HL-60 (cell line): ENCODE data around the gene TSSK3.

Experiments
- DNase-seq, 2 experiments: peaks; one replicate each; pipeline ENCODE4 v3.0.0-alpha.2; 2010 to 2020; ENCODE audit warnings: low read depth in 1 of 2, low spot score in 1 of 2
- H3K27ac ChIP-seq: fragments of 250-450 bp; sonication (Bioruptor Pico); replicated peaks from 2 replicates; pipeline ENCODE4 v1.5.1; 2020; ENCODE audit warnings: mild to moderate bottlenecking, moderate library complexity
- H3K27me3 ChIP-seq: fragments of 250-450 bp; sonication (Bioruptor Pico); 2 replicates; pipeline ENCODE4 v1.5.1; 2021; ENCODE audit warnings: mild to moderate bottlenecking, moderate library complexity; ENCODE audit not compliant: insufficient read depth, poor library complexity, severe bottlenecking
- H3K4me3 ChIP-seq: replicated peaks from 2 replicates; pipeline ENCODE4 v1.5.1; 2011; ENCODE audit warnings: mild to moderate bottlenecking, control low read depth, low read length; ENCODE audit not compliant: insufficient read depth
- CTCF ChIP-seq: IDR thresholded peaks from one replicate; pipeline ENCODE4 v1.5.1; 2011; ENCODE audit warnings: low read length, control low read depth, inconsistent platforms; ENCODE audit not compliant: insufficient read depth
- GABPA ChIP-seq: IDR thresholded peaks from 2 replicates; pipeline ENCODE4 v1.6.1; 2012; ENCODE audit warnings: low read depth
- POLR2AphosphoS5 ChIP-seq: IDR thresholded peaks from 2 replicates; pipeline ENCODE4 v1.6.1; 2012; ENCODE audit warnings: low read depth
- REST ChIP-seq: IDR thresholded peaks from 2 replicates; pipeline ENCODE4 v1.6.1; 2012; ENCODE audit warnings: low read depth; ENCODE audit not compliant: insufficient replicate concordance
- SPI1 ChIP-seq: IDR thresholded peaks from 2 replicates; pipeline ENCODE4 v1.6.1; 2012; ENCODE audit warnings: low read depth, mild to moderate bottlenecking, borderline replicate concordance

The TSSK3 gene

GRCh38 chr1:32341971-32342370 lies 20.4 kb upstream of the TSSK3 start:
- TF ChIP-seq CTCF: no peak
- no peak for TF ChIP-seq POLR2AphosphoS5
- no peak for TF ChIP-seq GABPA
- TF ChIP-seq REST: no peak
- TF ChIP-seq SPI1: no peak
- Histone ChIP-seq H3K4me3 (no peak overlapping the region), H3K27ac (no peak overlapping the region), H3K27me3 (no peaks in the 10 kb centered on the region)
- no peak for DNase-seq

- Histone ChIP-seq H3K27ac (no peak overlapping the region), H3K4me3 (no peak overlapping the region), H3K27me3 (no peaks in the 10 kb centered on the region)
- TF ChIP-seq REST: no peak
- TF ChIP-seq CTCF: no peak
- TF ChIP-seq GABPA: no peak
- no peak for TF ChIP-seq SPI1
- TF ChIP-seq POLR2AphosphoS5: no peak
- no peak for DNase-seq
Observed at GRCh38 chr1:32342704-32343103, 19.6 kb upstream of the TSSK3 start.

DNA sequence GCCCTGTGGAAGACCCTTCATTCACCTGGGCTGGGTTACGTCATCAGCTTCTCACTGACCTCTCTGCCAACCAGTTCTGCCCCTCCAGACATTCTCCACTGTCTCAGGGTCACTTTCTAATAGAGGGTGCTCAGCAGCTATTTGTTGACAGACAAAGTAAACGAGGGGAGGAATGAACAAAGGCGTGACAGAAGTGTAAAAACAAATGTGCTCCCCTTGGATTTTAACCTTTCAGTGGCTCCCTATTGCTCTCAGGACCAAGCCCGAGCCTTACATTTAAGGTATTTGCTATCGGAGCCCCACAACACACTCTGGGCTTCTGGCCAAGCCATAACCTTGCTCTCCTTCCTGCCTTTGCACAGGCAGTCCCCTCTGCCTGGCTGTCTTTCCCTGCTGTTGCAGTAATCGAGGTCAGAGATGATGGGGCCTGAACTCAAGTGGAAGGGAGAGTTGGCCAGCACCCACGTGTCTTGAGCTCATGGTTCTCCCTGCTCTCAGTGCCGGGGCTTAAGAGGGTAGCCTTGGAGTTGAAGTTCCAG lies 17.0 kb upstream of the TSSK3 start:
- no peak overlapping the region for H3K4me3 ChIP-seq
- no peak overlapping the region for H3K27ac ChIP-seq
- no peaks in the 10 kb centered on the region for H3K27me3 ChIP-seq
- TF ChIP-seq POLR2AphosphoS5 (no peak), REST (no peak), CTCF (no peak), SPI1 (no peak), GABPA (no peak)
- no peak for DNase-seq
